HK-2 (cell line): ENCODE data around the gene QARS1.

ENCODE experiments used
- DNase-seq: peaks from one replicate; pipeline ENCODE4 v3.0.0-alpha.2; 2018; ENCODE audit not compliant: unreplicated experiment

QARS1 gene

DNA sequence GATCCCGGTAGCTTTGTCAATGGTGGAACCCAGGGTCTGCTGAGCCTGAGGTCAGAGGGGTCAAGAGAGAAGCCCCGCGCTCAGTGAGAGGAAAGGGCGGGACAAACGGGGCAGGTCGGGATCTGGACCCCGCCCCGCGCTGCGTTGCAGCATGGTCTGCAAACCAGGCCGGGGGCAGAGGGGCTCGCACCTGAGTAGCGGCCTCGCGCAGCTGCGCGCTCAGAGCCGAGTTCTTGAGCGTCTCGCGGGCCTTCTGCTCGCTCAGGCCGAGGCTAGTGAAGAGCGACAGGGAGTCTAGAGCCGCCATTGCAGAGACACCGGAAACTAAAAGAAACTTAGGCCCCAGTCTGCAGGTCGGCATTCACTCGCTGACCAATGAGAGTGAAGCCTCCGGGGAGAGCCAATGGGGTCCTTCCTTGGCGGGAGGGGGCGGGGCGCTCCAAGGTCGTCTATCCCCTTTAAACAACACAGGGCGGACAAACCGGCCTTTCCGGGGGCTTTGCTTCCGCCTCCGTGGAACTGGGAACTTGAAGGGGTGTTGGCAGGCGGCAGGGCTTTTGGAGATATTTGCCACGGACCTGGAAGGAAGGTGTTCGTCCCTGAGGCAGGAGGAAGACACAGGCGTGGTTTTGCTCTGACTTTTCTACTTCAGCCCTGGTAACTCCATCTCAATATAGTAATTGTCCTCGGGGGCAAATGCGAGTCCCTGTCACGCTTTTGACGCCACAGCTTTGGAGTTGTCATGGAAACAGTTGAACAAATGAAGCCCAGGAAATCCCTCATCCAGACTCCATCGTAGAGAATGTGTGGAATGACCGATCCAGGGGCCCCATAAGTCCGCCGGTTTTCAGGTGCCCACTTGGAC, at the start of gene QARS1:
TSS of gene QARS1 (minus strand) at position 331 of the 865 bp plus-strand sequence. CDS start at position 307, 24 bp downstream.
- peak; percentile 85 for DNase-seq

- no peak for DNase-seq
Observed at GRCh38 chr3:49153349-49153912, 48.9 kb upstream of the QARS1 start.

GRCh38 chr3:49151610-49152009, 47.1 kb upstream of the QARS1 start:
- no peak for DNase-seq

GRCh38 chr3:49148159-49148558, 43.6 kb upstream of the QARS1 start:
- no peak for DNase-seq

DNA sequence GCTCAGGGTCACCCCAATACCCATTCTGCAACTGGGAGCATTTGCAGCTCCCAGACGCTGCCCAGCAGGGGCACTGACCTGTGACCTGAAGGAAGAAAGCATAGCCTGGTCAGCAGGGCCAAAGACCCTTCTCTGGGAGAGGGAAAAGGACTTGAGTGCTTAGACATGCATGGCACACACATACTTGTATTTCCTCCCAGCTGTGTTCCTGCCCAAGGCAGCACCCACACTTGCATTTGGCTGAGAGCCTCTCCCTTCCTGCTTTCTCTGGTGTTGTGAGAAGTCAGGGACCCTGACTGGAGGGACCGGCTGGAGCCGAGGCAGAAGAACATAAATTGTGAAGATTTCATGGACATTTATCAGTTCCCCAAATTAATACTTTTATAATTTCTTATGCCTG, 35.5 kb upstream of the QARS1 start:
- no peak for DNase-seq

- DNase-seq: no peak
Observed at GRCh38 chr3:49135499-49135898, 30.9 kb upstream of the QARS1 start.

GRCh38 chr3:49134471-49135265, 30.1 kb upstream of the QARS1 start:
- DNase-seq: no peak

DNA sequence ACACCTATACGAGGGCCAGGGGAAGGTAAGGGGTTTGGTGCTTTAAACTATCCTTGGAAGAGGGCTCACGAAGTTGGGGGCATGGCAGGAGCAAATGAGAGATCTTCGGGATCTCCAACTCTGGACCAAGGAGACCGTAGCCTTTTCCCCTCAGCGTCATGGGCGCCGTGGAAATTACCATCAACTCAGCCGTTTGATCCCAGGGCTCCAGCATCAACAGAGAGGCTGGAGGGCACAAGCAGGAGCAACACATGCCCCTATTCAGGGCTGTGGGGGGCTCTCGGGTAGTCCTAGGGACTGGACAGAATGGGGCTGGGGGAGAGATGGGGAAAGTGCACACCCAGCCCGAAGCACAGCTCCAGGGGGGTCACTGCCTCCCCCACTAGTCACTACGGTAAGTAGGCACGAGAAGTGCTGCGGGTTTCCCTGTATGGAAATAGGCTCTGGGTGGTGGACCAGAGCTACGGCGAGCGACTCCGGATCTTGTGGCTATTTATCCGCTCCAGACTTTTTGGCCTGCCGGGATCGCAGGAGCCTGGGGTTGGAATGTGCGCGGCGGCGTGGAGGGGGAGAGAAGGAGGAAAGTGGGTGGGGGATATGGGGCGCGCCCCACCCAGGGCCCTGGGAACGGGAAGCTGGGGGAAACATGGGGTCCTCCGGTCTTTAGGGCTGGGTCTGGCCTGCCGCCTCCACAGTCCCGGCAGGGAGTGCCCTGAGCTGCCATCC, 28.8 kb upstream of the QARS1 start:
- peak; percentile 75 for DNase-seq

DNA sequence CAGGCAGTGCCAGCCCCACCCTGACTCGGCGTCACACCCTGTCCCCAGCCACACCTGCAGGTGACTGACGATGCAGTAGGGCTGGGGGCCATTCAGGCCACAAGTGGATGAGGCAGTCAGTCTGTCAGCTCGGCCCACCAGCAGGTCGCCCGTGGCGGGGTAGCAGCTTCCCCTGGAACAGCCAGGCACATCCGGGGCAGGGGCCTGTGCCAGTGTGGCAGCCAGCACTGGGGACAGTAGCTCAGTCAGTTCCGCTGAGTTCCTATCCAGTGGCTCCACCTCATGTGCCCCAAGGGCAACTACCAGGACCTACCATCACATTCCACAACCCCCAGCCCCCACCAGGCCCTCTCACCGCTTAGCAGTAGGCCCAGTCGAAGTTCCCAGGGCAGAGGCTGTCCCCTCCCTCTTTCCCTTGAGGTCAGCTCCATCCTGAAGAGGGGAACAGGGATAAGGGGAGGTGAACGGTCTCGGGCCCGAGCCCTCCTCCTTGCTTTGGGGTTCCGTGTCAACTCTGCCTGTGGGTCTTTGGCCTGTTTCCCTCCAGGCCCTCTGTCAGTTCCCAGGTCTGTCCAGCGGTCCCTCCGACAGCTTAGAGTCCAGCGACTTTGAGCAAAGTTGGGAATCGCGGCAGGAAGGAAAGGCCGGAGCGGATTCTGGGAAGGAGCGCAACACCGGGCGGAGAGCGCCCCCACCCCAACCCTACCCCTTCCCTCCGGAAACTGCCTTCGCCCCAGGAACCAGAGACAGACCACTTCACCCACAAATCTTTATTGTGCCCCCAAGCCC, 28.1 kb upstream of the QARS1 start, which contains the start of gene LAMB2:
TSS of gene LAMB2 (minus strand) at position 614 of the 789 bp plus-strand sequence. CDS start at position 431, 183 bp downstream.
- peak; percentile 76 for DNase-seq

DNA sequence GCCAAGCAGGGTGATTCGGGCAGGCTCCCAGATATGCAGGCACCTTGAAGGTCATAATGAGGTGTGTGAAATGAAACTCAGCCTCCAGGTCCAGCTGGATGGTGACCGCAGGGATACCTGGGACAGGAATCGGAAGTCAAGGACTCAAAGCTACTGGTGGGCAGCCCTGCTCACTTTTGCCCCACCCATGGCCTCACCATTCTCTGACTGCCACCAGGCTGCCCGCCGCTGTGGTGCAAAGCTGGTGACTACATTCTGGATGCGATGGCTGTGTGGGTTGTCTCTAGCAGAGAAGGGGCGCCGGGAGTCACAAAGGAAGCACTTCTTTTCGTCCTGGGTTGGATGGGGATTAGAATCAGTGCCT, 27.5 kb upstream of the QARS1 start:
- DNase-seq: no peak

- DNase-seq: no peak
Observed at GRCh38 chr3:49131576-49131975, 27.0 kb upstream of the QARS1 start.

- no peak for DNase-seq
Observed at GRCh38 chr3:49131040-49131439, 26.5 kb upstream of the QARS1 start.

DNA sequence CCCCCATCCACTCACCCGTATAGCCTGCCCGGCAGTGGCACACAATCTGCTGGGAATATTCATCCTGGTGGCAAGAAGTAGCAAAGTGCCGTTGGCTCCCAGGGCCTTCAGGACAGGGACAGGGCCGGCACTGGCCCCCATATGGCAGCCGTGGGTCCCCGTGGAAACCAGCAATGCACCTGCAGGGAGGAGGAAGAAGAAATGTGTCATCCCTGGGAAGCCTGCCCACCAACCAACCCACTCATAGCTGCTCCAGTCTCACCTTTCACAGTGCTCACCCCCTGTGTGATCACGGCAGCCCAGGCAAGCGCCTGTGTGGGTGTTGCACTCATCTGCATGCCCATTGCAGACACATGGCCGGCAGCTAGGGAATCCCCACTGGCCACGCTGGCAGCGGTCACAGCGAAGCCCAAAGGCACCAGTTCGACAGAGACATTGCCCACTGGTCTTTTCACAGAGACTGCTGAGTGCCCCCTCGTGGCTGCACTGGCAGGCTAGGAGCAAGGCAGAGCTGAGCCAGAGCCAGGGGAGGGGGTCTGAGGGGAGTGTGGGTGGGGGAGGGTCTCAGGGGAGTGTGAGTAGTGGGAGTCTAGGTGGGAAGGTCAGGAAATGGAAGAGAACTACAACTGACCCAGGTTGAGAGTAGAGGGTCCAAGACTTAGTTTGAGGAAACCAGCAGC, 20.6 kb upstream of the QARS1 start:
- DNase-seq: no peak

DNA sequence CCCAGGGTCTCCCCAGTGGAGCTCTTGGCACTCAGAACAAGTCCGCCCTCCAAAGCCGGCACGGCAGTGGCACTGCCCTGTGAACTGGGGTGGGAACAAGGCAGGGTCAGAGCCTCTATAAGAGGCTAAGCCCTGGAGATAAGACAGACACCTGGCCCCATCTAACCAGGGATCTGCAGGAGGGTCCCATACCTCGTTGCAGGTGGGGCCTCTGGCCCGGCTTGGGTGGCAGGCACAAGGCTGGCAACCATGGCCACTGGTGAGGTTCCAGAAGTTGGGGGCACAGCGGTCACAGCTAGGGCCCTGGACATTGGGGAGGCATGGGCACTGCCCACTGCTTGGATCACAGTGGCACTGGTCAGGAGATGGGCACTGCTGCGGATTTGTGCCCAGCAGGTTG, 19.6 kb upstream of the QARS1 start:
- no peak for DNase-seq

GRCh38 chr3:49123687-49124086, 19.1 kb upstream of the QARS1 start:
- no peak for DNase-seq

GRCh38 chr3:49122886-49123545, 18.5 kb upstream of the QARS1 start:
- no peak for DNase-seq

DNA sequence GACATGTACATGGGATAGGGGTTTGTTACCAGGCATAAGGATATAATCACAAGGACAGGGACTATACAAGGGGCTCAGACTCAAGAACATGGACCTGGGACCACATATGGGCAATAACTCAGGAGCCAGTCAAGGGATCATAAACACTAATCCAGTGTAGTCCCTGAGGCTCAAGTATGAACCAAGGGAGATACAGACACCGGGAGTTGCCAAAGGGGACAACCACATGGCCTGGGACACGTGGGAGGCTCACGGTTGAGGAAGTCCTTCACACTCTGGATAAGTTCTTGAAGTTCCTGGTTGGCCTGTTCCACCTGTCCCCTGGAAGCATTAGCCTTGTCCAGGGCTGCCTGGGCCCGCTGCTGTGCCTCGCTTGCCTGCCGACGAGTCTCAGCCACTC, 17.9 kb upstream of the QARS1 start:
- DNase-seq: no peak

DNA sequence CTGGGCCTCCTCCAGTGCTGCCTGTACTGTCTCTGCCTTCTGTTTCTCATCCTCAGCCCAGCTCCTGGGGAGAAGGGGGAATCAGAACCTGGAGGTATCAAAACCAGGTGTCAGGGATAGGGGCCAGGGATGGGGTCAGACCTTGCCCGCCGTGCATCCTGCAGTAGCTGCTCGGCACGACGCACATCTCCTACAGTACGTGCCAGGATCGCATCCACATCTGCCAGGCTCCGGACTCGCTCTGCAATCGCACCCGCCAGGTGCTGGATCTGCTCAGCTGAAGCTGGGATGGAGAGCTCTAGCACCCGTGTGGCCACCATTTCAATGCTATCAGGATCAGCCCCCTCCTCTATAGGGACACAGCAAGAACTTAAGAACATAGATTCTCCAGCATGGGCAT, 17.5 kb upstream of the QARS1 start:
- DNase-seq: no peak

DNA sequence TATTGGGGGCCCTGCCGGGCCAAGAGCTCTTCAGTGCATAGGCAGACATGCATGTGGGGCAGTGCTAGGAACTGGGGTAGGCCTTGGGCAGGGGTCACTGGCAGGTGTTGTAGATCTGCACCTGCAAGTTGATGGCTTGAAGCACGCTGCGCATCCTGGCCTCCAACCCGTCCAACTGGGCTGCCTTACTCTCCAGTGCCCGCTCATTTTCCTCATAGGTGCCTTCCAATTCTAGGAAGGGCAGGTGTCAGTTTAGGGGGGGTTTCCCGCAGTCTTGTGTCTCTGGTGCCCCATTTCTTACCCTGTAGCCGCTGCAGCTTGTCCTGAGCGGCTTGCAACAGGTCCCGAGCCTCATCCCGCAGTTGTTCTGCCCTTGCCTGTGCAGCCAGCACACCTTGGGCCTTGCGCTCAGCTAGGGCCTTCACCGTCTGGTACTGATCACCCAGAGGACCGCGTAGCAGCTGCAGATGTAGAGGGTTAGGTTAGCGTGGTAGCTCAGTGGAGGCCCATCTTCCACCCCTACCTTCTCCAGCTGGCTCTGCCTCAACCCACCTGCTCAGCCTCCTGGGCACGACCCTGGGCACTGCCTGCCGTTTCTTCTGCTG, 16.7 kb upstream of the QARS1 start:
- no peak for DNase-seq
